Measurements from ENCODE around the gene TMED10.

DNA sequence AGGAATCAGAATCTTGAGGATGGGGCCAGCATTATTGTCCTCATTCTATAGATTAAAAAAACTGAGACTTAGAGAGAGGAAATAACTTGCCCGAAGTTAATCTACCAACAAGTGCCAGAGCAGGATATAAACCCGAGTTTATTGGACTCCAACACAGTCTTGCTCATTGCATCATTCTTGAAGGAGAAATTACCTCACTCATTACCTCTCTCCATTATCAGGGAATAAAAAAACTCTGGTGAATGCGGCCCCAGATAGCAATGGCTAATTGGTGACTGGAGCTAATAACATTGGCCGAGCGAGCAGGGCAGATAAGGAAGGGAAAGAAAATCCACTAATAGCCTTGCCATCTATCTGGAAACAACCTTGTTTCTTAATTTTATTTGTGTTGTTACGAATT is 24.7 kb upstream of the TMED10 start:
- TF ChIP-seq POLR2A (IDR thresholded peaks at IDR 0.05; ENCODE audit: low read length) (no peak), GATA1 (IDR thresholded peaks at IDR 0.05; ENCODE audit: low read depth, low read length) (no peak)

Data from erythroblast (primary cell).